ENCODE data around the gene SYNE4. TPM values are rescaled to one million over a fixed set of nuclear protein-coding genes. Genes with fewer than 3 reads are reported as not detected.

The SYNE4 gene
- total RNA-seq, 4 donors from 2014 or later = 0.42 to 3.0 (median 1.8) TPM

GRCh38 chr19:36025541-36025940, 16.9 kb upstream of the SYNE4 start:
- Histone ChIP-seq H3K27ac (no peak overlapping the region), H3K4me3 (no peak overlapping the region), H3K36me3 (peaks cover 32% of the 10 kb centered on the region), H3K27me3 (no peaks in the 10 kb centered on the region), H3K9me3 (no peaks in the 10 kb centered on the region), H3K4me1 (no peaks in the 10 kb centered on the region)
- 81% methylated on average over 1 of the region's 1 CpG for WGBS
- TF ChIP-seq POLR2A (IDR thresholded peaks at IDR 0.05) (no peak), EP300 (IDR thresholded peaks at IDR 0.05) (no peak), CTCF (IDR thresholded peaks at IDR 0.05) (no peak), POLR2AphosphoS5 (IDR thresholded peaks at IDR 0.05) (no peak)
- DNase-seq (ENCODE audit: low spot score in 2 of 2) = no peak

GRCh38 chr19:36023432-36023831, 14.8 kb upstream of the SYNE4 start:
- Histone ChIP-seq H3K36me3 (peaks cover 33% of the 10 kb centered on the region), H3K27me3 (no peaks in the 10 kb centered on the region), H3K4me3 (no peak overlapping the region), H3K4me1 (no peaks in the 10 kb centered on the region), H3K27ac (no peak overlapping the region), H3K9me3 (no peaks in the 10 kb centered on the region)
- no peak for DNase-seq (ENCODE audit: low spot score in 2 of 2)
- TF ChIP-seq CTCF (IDR thresholded peaks at IDR 0.05) = no peak
- no peak for TF ChIP-seq POLR2AphosphoS5 (IDR thresholded peaks at IDR 0.05)
- TF ChIP-seq EP300 (IDR thresholded peaks at IDR 0.05) = no peak
- TF ChIP-seq POLR2A (IDR thresholded peaks at IDR 0.05) = no peak
- 94% methylated on average over 5 of the region's 5 CpGs for WGBS

- no peaks in the 10 kb centered on the region for H3K9me3 ChIP-seq
- no peak overlapping the region for H3K4me3 ChIP-seq
- WGBS = 94% methylated on average over 16 of the region's 22 CpGs
- H3K36me3 ChIP-seq = peaks cover 37% of the 10 kb centered on the region
- no peaks in the 10 kb centered on the region for H3K27me3 ChIP-seq
- H3K4me1 ChIP-seq = peaks cover 8% of the 10 kb centered on the region
- no peak for TF ChIP-seq CTCF (IDR thresholded peaks at IDR 0.05)
- TF ChIP-seq POLR2A (IDR thresholded peaks at IDR 0.05) = no peak
- TF ChIP-seq POLR2AphosphoS5 (IDR thresholded peaks at IDR 0.05) = no peak
- TF ChIP-seq EP300 (IDR thresholded peaks at IDR 0.05) = no peak
- H3K27ac ChIP-seq = no peak overlapping the region
- DNase-seq (ENCODE audit: low spot score in 2 of 2) = no peak
Measured at GRCh38 chr19:36019061-36019670, 10.6 kb upstream of the SYNE4 start.

GRCh38 chr19:36014012-36014924, 5.7 kb upstream of the SYNE4 start, which contains the start of gene ALKBH6:
Gene ALKBH6 (minus strand): TSS chr19:36014213. CDS start chr19:36013397, 816 bp downstream.
- Histone ChIP-seq H3K4me3 (peak within 1 kb of the TSS; percentile 64), H3K9me3 (no peaks in the 10 kb centered on the region), H3K27me3 (no peaks in the 10 kb centered on the region), H3K27ac (peak within 1 kb of the TSS; percentile 72), H3K36me3 (peaks cover 9% of the 10 kb centered on the region), H3K4me1 (peaks cover 23% of the 10 kb centered on the region)
- under 1% methylated on average over 32 of the region's 42 CpGs for WGBS
- peak; percentile 100 for DNase-seq (ENCODE audit: low spot score in 2 of 2)
- TF ChIP-seq EP300 (IDR thresholded peaks at IDR 0.05) = no peak
- no peak for TF ChIP-seq POLR2A (IDR thresholded peaks at IDR 0.05)
- TF ChIP-seq CTCF (IDR thresholded peaks at IDR 0.05) = no peak
- peak in 1 of 3 donors; percentile 38 for TF ChIP-seq POLR2AphosphoS5 (IDR thresholded peaks at IDR 0.05)

Measured in suprapubic skin (tissue), 4 donors.